Measurements from ENCODE around the gene TMEM186.
"Not testable (repeated sequence)": the region's sequence is repeated elsewhere in the genome, so short reads cannot be mapped to it uniquely, and the experiment has no call there.

- TF ChIP-seq CTCF (conservative IDR thresholded peaks at IDR 0.05 in 1 of 2, IDR thresholded peaks at IDR 0.05 in 1 of 2; ENCODE audit: extremely low read depth in 1 of 2, insufficient read depth in 1 of 2, low read depth in 1 of 2, low read length in 2 of 2); EZH2 (IDR thresholded peaks at IDR 0.05; ENCODE audit: borderline replicate concordance, low read length): not testable (repeated sequence)
Measured at GRCh38 chr16:8803733-8804132, 6.3 kb upstream of the TMEM186 start.
